ENCODE measurements around the gene C14orf119. TPM values are rescaled to one million over a fixed set of nuclear protein-coding genes. Genes with fewer than 3 reads are reported as not detected.

The C14orf119 gene
- total and polyA plus RNA-seq, 9 of the 15 experiments (the other 6 are each of a cell fraction or from before 2014, with no cell fraction given): 36.7 to 251 (median 51.8) TPM

GRCh38 chr14:23071244-23071920 is 23.9 kb upstream of the C14orf119 start (continued):
- TF ChIP-seq KLF13 (tag; IDR thresholded peaks at IDR 0.05; ENCODE audit: borderline replicate concordance, low read depth) (no peak), TSHZ1 (CRISPR knock-in tag; IDR thresholded peaks at IDR 0.05) (no peak), SIN3B (IDR thresholded peaks at IDR 0.05; ENCODE audit: low read depth) (peak; percentile 78), TBL1XR1 (IDR thresholded peaks at IDR 0.05; ENCODE audit: low read length in 2 of 2) (no peak), UBTF (IDR thresholded peaks at IDR 0.05; ENCODE audit: borderline replicate concordance in 1 of 2, low read depth in 2 of 2, low read length in 2 of 2) (peak; percentile 36 to 61; a peak in 2 of 4 replicates), BMI1 (IDR thresholded peaks at IDR 0.05; ENCODE audit: low read length) (no peak), ZNF253 (CRISPR knock-in tag; conservative IDR thresholded peaks at IDR 0.05) (no peak), ZNF23 (CRISPR knock-in tag; IDR thresholded peaks at IDR 0.05) (no peak), SAFB (IDR thresholded peaks at IDR 0.05; ENCODE audit: borderline replicate concordance, low read depth, low read length) (no peak), TFAM (CRISPR knock-in tag; conservative IDR thresholded peaks at IDR 0.05) (no peak), ZBTB9 (CRISPR knock-in tag; IDR thresholded peaks at IDR 0.05) (no peak), KDM1A (IDR thresholded peaks at IDR 0.05) (peak in 1 of 2 experiments; percentile 60; a peak in 2 of 4 replicates), USF2 (CRISPR knock-in tag; IDR thresholded peaks at IDR 0.05) (no peak), ARID3B (CRISPR knock-in tag; IDR thresholded peaks at IDR 0.05; ENCODE audit: borderline replicate concordance) (no peak), CBX5 (IDR thresholded peaks at IDR 0.05; ENCODE audit: borderline replicate concordance, low read depth) (no peak), USF1 (CRISPR knock-in tag; IDR thresholded peaks at IDR 0.05) (no peak), POLR2B (IDR thresholded peaks at IDR 0.05; ENCODE audit: low read depth, partially characterized antibody) (peak; percentile 92), SMARCA5 (IDR thresholded peaks at IDR 0.05) (no peak)

Data from K562 (cell line).